SIG-M5 treated with dmso at 0.1 percent for 504 hours (cell line): Measurements from ENCODE around the gene TMEM121.
"Not testable (repeated sequence)": the region's sequence is repeated elsewhere in the genome, so short reads cannot be mapped to it uniquely, and the experiment has no call there.

Experiments used
- DNase-seq: peaks from one replicate; lab custom pipeline; 2025; ENCODE audit not compliant: unreplicated experiment; lab: John Stamatoyannopoulos, UW

The TMEM121 gene

DNA sequence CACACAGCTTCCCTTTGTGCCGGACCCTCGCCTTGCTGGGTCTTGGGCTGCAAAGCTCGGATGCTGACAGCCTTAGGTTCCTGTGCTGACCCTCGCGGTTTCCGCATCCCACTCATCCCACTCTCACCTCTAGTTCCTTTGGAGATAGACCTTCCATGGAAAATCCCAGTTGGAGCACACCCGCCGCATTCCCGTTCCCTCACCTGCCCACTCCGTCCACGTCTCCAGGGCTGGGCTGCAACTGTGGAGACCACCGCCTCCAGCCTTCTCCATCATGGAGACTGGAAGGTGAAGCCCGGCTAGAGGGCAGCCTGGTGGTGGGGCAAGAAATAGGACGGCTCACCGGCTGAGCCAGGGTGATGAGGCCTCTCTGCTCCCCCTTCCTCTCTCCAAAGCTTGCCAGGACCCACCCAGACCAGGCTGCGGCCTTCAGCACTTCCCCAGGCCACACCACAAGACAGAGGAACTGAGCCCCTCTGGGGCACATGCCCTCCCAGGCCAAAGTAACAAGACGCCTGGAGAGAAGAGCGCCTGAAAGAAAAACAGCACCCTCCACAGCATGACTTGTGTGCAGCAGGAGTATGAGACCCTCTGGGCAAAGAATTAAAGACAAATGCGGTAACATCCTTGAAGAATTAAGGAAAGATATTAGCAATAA lies 15.0 kb downstream of the TMEM121 start:
- DNase-seq = no peak

DNA sequence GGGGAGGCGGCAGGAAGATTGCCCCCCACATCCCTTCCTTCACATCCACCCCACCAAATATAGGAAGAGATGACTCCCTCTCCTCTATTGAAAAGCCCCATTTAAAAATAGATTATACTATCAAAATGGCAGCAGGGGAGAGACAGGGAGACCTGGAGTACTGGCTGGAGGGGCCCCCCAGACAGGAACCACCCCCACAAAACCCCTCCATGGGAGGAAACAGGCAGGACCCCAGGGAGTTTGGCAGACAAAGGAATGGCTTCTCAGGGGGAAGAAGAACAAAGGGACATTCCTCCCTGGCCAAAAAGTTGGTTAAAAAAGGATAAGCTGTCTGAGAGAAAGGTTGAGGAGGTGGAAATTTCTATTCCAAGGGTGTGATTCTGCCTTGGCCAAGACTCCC lies 19.3 kb downstream of the TMEM121 start:
- not testable (repeated sequence) for DNase-seq

DNA sequence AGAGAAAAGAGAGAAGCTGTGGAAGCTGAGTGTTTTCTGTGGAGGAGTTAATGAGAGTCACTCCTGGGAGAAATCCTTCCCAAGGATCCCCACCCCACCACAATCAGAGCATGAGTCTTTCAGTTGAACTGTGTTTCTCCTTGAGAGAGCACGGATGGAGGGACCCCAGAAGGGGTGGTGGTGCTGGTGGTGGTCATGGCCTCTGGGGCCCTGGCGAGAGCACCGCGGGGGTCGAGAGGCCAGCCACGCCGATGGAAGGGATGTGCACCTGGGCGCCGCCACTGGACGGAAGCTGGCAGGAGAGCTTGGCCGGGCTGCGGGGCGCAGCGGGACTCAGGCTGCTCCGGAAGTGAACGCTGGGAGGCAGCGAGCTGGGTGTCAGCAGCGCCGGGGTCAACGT lies 20.0 kb downstream of the TMEM121 start:
- not testable (repeated sequence) for DNase-seq

DNA sequence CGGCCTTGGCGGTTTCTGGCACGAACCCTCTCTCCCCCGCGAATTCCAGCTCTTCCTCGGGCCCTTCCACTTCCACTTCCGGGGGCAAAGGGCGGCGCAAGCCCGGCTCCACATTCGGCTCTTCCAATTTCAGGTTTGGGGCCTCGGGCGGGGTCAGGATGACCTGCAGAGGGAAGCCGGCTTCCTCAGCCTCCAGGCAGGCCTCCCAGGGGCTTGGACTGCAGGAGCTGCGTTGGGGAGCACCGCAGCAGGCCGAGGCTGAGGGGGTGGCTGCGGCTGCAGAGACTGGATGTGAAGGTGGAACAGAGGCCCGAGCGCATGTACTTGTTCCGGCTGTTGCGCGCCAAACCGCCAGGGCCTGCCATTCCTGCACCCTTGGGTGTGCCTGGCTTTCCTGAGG lies 20.7 kb downstream of the TMEM121 start:
- not testable (repeated sequence) for DNase-seq

DNA sequence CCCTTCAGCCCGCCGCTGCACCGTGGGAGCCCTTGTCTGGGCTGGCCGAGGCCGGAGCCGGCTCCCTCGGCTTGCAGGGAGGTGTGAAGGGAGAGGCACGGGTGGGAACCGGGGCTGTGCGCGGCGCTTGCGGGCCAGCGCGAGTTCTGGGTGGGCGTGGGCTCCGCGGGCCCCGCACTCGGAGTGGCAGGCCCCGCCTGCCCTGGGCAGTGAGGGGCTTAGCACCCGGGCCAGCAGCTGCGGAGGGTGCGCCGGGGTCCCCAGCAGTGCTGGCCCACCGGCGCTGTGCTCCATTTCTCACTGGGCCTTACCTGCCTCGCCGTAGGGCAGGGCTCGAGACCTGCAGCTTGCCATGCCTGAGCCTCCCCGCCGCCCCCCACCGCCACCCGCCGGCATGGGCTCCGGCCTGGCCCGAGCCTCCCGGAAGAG lies 21.4 kb downstream of the TMEM121 start:
- no peak for DNase-seq

DNA sequence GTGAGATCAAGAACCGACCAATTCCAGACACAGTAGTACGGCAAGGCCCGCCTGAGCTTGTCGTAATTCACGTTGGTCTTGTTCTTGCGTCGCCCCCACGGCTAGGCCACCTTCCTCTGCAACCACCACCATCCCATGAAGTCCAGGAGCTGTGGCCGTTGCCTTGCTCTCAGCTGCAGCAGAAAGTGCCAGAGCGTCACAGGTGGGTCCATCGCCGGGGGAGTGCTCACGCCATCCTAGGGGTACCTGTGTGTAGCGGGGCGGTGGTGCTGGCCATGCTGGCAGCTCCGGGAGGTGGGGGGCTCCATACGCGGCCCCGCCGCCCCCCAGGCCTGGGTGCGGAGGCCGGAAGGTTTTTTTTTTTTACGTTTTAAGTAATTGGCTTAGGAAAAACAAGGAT lies 23.1 kb downstream of the TMEM121 start:
- DNase-seq = no peak

DNA sequence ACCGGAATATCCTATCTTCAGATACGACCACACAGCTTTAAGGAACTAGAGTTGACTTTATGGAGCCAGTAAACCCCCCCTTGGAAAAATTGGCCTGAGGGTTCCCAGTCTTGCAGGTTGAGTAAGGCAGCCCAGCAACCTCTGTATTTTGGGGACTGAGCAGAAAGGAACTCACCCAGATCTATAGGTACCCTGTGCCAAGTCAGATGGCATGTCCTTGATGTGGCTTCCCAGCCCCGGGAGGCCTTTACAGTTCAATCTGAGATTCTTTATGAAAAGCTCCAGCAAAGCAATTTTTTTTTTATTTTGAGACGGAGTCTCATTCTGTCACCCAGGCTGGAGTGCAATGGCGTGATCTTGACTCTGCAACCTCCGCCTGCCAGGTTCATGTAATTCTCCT lies 27.6 kb downstream of the TMEM121 start:
- DNase-seq = no peak

DNA sequence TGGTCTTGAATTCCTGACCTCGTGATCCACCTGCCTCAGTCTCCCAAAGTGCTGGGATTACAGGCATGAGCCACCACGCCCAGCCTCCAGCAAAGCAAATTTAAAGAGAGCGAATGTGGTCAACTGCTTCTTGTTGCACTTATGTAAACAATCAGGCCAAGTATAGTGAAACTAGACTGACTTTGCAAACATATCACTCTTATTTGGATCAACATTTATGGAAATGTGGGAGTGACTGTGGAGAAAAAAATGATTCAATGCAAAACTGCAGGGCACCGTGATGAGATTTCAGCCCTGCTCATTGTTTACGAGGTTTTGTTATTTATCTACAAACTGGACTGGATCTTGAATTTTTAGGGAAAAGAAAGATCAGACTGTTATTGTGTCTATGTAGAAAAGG lies 28.1 kb downstream of the TMEM121 start:
- DNase-seq = no peak

DNA sequence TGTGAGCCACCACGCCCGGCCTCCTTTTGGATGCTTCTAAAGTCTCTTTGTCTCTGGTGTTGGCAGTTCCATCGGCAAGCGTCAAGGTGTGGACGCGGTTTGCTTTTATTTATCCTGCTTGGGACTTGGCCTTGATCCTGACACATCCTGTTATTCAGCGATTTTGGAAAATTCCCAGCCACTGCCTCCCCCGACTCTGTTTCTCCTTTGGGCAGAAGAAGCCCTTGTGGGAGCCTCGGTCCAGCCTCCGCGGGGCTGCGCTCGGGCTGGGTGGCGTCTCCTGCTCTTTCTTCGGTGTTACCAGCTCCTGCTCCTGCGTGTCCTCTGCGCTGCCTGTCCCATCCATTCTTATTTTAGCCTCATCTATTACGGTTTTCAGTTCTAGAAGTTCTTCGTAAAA lies 31.3 kb downstream of the TMEM121 start:
- not testable (repeated sequence) for DNase-seq

DNA sequence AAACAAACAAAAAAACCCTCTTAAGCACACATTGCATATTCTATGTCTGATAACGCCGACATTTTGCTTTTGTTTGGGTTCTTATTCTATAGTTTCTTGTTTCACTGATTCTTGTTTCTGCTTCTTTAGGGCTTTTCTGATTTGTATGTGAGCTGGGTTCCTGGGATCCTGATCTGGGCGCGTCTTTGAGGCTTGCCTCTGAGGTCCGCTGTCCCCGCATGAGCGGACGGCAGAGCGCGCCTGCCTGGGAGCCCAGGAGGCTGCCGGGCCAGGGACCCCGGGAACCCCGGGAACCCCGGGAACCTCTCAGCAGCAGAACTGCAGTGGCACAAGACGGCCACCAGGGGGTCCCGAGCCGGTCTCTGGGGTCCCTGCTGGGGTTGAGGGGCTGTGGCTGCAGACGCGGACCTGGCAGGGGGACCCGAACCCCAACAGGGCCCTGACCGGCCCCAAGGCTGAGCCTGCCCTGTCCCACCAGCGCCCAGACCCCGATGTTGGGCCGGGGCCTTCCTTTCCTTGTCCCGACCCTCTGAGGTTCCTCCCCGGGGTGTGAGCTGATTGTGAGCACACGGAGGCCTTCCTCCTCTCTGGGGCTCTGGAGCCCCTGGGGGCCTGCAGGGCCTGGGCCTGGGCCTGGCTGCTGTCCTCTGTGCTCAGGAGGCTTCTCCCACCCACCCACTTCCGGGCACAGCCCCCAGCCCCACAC lies 32.2 kb downstream of the TMEM121 start:
- not testable (repeated sequence) for DNase-seq

DNA sequence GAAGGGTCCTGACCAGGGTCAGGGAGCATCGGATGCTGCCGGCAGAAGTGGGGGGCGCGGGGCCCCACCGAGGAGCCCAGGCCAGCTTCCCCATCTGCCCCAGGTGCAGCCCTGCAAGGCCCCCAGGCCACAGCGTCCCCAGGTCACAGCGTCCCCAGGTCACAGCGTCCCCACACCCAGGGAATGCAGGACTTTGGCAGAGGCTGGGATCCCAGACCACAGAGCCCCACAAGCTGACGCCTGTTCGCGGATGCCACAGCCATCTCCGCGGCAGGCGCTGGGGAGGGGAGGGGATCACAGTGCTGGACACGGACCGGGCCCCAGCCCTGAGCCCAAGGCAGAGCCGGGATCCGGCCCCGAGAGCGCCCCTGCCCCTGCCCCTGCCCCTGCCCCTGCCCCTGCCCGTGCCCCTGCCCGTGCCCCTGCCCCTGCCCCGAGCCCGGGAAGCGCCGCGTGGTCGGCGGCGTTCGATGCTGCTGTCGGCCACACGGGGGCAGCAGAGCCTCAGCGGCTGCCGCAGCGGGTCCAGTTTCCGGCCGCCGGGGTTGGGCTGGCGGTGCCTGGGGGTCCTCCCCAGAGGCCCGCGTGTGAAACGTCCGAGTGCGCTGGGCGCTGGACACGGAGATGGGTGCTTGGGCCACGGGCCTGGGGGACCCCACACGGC lies 33.1 kb downstream of the TMEM121 start:
- not testable (repeated sequence) for DNase-seq

DNA sequence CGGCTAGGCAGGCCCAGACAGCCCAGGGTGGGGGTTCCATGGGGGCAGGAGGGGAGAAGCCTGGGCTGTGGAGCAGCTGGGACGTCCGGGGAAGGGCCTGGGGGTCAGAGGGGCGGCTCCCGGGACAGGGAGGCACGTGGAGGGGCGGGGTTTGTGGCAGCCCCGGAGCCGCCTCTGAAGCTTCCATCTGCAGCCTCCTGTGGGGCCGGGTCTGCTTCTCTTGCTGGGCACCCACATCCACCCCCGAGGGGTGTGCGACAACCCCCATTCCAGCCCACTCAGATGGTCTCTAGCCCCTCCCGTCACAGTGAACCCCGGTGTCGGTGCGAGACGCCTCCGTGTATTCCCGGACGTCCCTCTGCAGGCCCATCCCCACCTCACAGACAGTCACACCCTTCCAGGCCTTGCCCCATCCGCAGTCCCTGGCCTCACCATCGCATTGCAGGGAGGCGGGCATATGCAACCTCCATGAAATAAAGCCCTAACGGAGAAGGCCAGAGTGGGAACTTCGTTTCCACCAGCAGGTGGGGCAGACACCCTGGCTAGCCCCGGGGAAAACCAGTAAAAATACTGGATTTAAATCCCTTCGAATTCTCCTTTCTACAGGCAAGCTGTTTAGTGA lies 33.8 kb downstream of the TMEM121 start:
- not testable (repeated sequence) for DNase-seq

DNA sequence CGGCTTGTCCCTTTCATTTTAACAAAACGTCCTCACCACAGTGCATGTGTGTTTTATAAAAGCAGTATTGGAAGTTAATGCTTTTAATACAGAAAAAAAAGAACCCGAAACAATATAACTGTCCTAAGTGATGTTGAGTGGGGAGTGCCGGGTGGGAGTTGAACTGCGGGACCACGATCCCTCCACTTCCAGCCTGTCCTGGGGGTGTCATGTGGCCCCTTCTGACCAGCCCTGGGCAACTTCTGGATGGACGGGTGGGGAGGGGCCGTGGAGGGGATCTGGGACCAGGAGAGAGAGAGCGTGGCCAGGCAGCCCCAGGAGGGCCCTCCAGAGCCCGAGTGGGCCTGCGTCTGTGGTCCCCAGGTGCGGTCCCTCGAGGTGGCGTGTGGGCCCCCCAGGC lies 35.0 kb downstream of the TMEM121 start:
- not testable (repeated sequence) for DNase-seq

DNA sequence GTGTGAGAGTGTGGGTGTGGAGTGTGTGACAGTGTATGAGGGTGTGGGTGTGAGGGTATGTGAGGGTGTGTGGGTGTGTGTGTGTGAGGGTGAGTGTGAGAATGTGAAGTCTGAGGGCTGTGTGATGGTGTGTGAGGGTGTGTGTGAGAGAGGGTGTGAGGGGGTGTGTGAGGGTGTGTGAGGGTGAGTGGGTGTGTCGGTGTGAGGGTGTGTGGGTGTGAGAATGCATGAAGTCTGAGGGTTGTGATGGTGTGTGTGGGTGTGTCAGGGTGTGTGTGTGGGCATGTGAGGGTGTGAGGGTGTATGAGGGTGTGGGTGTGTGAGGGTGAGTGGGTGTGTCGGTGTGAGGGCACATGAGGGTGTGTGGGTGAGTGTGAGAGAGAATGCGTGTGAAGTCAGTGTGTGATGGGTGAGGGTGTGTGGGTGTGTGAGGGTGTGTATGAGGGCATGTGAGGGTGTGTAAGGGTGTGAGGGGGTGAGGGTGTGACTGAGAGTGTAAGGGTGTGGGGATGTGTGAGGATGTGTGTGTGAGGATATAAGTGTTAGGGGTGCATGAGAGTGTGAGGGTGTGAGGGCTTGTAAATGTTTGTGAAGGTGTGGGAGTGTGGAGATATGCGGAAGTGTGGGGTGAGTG lies 36.4 kb downstream of the TMEM121 start:
- no peak for DNase-seq

DNA sequence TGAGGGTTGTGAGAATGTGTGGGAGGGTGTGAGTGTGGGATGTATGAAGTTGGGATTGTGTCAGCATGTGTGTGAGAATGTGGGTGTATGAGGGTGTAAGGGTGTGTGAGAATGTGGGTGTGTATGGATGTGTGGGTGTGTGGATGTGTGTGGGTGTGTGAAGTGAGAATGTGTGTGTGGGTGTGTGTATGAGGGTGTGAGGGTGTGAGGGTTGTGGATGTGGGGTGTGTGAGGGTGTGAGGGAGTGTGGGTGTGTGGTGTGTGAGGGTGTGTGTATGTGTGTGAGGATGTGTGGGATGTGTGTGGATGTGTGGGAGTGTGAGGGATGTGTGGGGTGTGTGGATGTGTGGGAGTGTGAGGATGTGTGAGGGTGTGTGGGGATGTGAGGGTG lies 37.0 kb downstream of the TMEM121 start:
- DNase-seq = no peak

DNA sequence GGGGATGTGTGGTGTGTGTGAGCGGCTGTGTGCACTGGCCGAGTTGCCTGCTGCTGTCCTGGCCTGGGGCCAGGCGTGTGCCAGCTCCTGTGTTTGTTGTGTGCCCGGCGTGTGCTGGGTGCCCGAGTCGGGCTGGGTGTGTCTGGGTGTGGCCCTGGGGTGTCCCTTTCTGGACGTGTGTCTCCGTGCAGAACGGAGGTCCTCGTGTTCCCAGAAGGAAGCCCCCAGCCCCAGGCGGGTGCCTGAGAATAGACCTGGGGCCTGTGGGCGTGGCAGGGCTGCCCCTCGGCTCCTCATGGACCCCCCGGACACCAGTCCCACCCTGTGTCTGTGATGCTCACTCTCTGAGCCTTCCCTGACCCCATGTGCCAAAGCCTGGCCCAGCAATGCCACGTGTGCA lies 38.2 kb downstream of the TMEM121 start:
- not testable (repeated sequence) for DNase-seq

DNA sequence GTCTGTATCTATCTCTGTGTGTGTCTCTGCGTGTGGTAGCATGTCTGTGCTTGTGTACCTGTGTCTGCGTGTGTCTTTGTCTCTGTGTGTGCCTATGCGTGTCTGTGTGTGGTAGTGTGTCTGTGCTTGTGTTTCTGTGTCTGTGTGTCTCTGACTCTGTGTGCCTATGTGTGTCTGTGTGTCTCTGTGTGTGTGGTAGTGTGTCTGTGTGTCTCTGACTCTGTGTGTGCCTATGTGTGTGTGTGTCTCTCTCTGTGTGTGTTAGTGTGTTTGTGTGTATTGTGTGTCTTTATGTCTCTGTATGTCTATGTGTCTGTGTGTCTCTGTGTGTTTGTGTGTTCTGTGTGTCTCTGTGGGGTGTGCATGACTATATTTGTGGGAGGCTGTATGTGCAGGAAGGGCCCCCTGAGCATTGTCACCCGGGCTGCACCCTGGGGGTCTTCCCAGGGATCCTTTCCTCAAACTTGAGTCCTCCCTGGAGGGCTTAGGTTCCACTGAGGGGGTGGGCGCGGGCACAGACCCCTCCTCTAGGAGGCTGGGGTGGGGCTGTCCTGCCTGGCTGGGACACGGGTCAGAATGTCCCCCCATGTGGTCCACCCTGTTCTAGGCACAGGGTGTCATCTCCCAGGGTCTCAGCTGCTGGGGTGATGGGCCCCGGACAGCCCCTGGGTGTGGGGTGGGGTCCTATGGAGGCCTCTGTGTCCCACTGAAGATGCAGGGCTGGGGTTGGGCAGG lies 39.0 kb downstream of the TMEM121 start:
- not testable (repeated sequence) for DNase-seq

DNA sequence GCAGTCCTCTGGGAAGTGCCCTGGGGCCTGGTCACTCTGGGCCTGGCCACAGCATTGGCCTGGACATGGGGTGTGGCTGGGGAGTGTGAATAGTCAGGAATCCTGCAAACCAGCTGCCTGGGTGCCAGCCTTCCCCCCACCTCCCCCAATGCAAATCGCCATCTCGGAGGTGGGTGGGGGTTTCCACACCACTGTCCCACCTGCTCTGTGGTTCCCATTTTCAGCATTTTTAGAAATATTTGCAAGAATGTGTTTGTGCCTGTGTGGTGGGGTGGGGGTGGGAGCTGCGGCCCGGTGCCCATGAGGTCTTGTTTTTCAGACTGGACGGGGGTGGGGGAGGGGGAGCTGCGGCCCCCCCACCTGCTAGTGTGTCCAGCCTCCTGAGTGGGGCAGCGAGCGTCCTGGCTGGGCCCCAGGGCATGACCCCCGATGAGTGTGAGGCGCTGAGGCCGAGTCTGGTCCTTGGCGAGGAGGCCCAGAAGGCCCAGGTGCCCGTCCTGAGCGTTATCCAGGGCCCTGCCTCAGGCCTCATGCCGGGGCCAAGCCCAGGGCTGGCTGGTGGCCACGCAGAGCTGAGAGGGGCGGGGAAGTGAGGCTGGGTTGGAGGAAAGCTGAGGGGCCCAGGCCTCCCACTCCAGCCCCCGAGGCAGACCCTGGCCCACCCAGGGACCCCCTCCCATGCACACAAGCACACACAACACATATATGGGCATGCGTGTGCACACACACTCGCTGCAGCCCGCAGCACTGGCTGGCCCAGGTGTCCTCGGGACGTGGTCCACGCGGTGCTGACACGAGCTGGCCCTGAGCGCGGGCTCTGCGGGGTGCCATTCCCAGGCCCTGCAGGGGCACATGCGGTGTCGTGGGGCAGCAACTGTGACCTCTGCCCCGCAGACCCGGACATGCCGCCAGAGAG lies 40.1 kb downstream of the TMEM121 start:
- DNase-seq = not testable (repeated sequence)
